Measurements from ENCODE around the gene RABGEF1.
"Not testable (repeated sequence)": the region's sequence is repeated elsewhere in the genome, so short reads cannot be mapped to it uniquely, and the experiment has no call there.

Gene RABGEF1

GRCh38 chr7:66735154-66735553, 5.4 kb upstream of the RABGEF1 start:
- no peak for DNase-seq (ENCODE audit: low spot score)

DNA sequence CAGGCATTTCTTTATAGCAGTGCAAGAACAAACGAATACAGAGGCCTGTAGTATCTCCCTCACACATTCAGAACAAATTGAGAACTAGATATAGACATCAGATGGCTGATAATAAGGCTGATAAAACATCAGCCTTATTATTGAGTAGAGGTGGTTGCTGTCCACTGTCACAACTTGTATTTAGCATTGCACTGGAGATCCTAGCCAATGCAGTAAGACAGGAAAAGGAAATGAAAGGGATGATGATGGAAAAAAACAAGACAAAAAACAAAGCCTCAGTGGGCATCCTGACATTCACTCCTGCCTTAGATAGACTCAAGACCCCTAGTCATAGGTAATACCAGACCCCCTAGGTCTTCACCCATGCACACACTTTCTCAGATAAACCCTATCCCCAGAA, 4.7 kb upstream of the RABGEF1 start:
- DNase-seq (ENCODE audit: low spot score) = no peak

DNA sequence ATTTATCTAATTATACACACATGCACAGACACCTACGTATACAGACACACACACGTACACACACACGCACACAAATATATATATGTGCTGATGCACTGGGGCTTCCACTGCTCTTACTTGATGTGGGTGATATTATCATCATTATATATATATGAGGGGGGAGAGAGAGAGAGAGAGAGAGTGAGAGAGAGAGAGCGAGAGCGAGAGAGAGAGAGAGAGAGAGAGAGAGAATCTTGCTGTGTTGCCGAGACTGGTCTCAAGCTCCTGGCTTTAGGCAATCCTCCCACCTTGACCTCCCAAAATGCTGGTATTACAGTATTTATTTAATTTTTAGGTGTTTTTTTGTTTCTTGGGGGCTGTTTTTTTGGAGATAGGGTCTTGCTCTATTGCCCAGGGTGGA, 3.6 kb upstream of the RABGEF1 start:
- no peak for DNase-seq (ENCODE audit: low spot score)

- no peak for DNase-seq (ENCODE audit: low spot score)
Observed at GRCh38 chr7:66737667-66738066, 2.9 kb upstream of the RABGEF1 start.

- no peak for DNase-seq (ENCODE audit: low spot score)
Observed at GRCh38 chr7:66739477-66739876, 1.1 kb upstream of the RABGEF1 start.

- peak; percentile 41 for DNase-seq (ENCODE audit: low spot score)
Observed at GRCh38 chr7:66739953-66740301, 606 bp upstream of the RABGEF1 start.

DNA sequence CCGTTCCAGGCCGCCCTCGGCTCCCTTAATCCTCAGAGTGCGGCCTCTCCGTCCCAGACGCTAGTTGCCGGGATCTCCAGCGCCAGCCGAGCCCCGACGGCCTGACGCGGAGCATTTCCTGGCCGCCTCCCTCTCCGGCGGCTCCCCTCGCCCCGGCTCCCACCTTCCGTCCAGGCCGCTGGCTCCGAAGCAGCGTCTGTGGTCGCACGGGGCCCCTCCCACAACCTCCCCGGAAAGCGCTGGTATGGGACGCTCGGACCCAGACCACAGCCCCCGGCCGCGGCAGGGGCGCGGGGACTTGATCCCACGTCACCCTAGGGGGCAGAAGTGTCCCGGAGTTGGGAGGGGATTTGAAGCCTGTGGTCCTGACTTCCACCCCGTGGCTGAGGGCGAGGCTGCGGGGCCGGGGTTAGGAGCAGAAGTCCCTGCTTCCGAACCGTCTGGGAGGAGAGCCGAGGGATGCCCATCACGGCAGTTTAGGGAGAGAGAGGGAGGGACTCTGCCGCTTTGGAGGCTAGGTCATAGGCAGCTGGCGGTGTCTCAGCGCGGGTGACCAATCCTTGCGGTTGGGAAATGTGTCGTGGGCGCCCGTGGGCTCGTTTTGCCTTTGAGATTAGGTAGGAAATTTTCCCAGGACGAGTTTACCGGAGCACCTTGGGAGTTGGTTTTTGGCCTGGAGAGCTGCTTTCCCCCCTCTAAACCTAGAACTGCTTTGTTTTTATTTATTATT, 612 bp downstream of the RABGEF1 start:
- peak; percentile 63 for DNase-seq (ENCODE audit: low spot score)

DNA sequence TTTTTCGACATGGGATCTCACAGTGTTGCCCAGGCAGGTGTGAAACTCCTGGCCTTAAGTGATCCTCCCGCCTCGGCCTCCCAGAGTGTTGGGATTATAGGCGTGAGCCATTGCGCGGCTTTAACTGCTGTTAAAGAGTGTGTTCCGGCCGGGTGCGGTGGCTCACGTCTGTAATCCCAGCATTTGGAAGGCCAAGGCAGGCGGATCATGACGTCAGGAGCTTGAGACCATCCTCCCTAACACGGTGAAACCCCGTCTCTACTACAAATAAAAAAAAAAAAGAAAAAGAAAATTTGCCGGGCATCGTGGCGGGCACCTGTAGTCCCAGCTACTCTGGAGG, 1.1 kb downstream of the RABGEF1 start:
- DNase-seq (ENCODE audit: low spot score) = peak; percentile 35

GRCh38 chr7:66742298-66742697, 1.8 kb downstream of the RABGEF1 start:
- peak; percentile 79 for DNase-seq (ENCODE audit: low spot score)

GRCh38 chr7:66743920-66744319, 3.4 kb downstream of the RABGEF1 start:
- no peak for DNase-seq (ENCODE audit: low spot score)

- DNase-seq (ENCODE audit: low spot score) = no peak
Observed at GRCh38 chr7:66747385-66747784, 6.9 kb downstream of the RABGEF1 start.

- DNase-seq (ENCODE audit: low spot score) = no peak
Observed at GRCh38 chr7:66747881-66748511, 7.5 kb downstream of the RABGEF1 start.

- no peak for DNase-seq (ENCODE audit: low spot score)
Observed at GRCh38 chr7:66748791-66749190, 8.3 kb downstream of the RABGEF1 start.

- DNase-seq (ENCODE audit: low spot score) = no peak
Observed at GRCh38 chr7:66751945-66752344, 11.4 kb downstream of the RABGEF1 start.

DNA sequence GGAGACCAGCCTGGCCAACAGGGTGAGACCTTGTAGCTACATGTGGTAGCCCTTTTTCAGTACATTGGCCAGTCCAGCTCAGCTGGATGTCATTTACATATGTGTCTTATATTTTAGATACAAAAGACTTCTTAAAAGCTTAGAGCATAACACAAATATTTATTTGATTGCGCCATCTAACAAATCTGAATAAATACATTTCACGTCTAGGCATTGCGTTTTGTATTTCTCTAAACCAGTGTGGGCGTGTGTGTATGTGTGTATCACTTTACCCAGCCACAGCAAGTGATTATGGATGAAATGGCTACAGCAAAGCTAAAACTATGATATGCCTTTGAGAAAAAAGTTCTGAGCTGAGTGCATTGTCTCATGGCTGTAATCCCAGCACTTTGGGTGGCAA, 14.0 kb downstream of the RABGEF1 start:
- DNase-seq (ENCODE audit: low spot score) = no peak

GRCh38 chr7:66755059-66755458, 14.5 kb downstream of the RABGEF1 start:
- DNase-seq (ENCODE audit: low spot score) = not testable (repeated sequence)

- not testable (repeated sequence) for DNase-seq (ENCODE audit: low spot score)
Observed at GRCh38 chr7:66756227-66756626, 15.7 kb downstream of the RABGEF1 start.

- no peak for DNase-seq (ENCODE audit: low spot score)
Observed at GRCh38 chr7:66756889-66757288, 16.4 kb downstream of the RABGEF1 start.

DNA sequence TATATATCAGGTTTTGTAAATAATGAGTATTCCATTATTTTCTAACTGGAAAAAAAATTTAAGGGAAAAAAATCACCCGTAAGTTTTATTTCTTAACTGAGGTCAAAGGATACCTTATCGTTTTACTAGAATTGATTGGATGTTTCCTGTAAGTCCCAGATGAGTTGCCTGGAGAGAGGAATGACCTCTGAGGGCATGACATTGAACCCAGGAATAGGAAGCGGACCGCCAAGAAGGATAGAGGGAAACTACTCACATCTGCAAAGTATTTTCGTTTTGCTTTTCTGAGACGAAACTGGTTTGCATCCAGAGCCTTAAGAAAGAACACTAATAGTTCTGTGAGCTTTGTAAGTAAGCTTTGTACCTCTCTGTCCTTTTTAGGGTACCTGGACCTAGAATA, 17.4 kb downstream of the RABGEF1 start:
- DNase-seq (ENCODE audit: low spot score) = no peak

GRCh38 chr7:66758950-66759628, 18.6 kb downstream of the RABGEF1 start:
- DNase-seq (ENCODE audit: low spot score) = no peak

DNA sequence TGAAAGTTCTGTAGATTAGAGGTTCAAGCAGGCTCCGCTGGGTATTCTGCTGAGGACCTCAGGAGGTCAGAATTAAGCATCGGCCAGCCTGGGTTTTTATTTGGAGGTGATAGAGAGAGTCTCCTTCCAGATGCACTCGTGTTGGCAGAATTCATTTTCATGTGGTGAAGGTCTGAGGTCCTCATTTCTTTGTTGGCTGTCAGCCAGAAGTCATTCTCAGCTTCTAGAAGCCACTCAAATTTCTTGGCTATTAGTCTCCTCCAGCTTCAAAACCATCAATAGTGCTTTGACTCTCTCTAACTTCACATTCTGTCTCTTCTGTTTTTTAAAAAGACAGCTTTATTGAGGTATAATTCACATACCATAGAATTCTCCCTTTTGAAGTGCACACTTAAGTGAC, 22.6 kb downstream of the RABGEF1 start:
- not testable (repeated sequence) for DNase-seq (ENCODE audit: low spot score)

DNA sequence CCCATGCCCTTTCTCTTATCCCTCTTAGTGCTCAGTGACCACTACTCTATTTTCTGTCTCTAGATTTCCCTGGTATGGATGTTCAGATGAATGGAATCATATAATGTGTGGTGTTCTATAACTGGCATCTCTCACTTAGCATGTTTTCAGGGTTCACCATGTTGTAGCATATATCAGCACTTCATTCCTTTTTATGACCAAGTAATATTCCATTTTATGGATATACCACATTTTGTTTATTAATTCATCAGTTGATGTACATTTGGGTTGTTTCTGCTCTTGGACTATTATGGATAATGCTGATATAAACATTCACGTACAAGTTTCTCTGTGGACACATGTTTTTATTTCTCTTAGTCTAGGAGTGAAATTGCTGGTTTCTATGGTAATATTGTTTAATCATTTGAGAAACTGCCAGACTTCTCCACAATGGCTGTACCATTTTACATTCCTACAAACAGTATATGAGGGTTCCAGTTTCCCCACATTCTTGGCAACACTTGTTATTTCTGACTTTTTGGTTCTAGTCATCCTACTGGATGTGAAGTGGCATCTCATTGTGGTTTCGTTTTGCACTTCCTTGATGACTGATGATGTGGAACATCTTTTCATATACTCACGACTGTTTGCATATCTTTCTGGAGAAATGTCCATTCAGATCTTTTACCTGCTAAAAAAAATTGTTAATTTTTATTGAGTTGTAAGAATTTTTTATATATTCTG, 23.3 kb downstream of the RABGEF1 start:
- DNase-seq (ENCODE audit: low spot score) = peak; percentile 79

DNA sequence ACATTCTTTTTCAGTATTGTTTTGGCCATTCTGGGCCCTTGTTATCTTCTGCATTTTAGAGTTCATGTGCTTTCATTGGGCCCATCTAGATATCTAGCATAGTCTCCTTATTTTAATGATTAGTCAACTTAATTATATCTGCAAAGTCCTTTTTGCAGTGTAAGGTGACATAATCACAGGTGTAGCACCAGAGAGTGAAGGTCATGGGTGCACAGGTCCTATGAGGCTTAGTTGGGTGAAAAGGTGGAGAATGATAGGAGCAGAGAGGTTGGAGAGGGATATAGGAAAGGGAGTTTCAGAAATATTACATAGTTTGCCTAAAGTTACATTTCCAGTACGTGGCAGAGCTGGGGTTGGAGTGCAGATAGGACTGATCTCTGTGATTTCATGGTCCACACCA, 24.4 kb downstream of the RABGEF1 start:
- not testable (repeated sequence) for DNase-seq (ENCODE audit: low spot score)

All from kidney tubule cell (primary cell).